Activated CD4-positive, alpha-beta memory T cell treated with anti-CD3 and anti-CD28 coated beads, Interleukin-2, amount 10 ng/mL, durations not matched to agents 7 days and 5 days (primary cell): Measurements from ENCODE around the gene UST. TPM values are rescaled to one million over a fixed set of nuclear protein-coding genes. Genes with fewer than 3 reads are reported as not detected.
"Not testable (repeated sequence)": the region's sequence is repeated elsewhere in the genome, so short reads cannot be mapped to it uniquely, and the experiment has no call there.

ENCODE experiments used
- CTCF ChIA-PET: fragments of 350-600 bp; sonication (Branson Sonifier 250); formaldehyde crosslinking; loops from one replicate; lab custom pipeline; 2021; ENCODE audit warnings: antibody characterized with exemption, inconsistent platforms; lab: Charles Lee
- POLR2A ChIA-PET: fragments of 350-600 bp; sonication (Branson Sonifier 250); formaldehyde crosslinking; loops from one replicate; lab custom pipeline; 2021; ENCODE audit warnings: antibody characterized with exemption; lab: Charles Lee
- DNase-seq: peaks from one replicate; pipeline ENCODE4 v3.0.0-alpha.2; 2020
- H3K27ac Mint-ChIP-seq: one replicate; pipeline ENCODE4 v1.8.0; 2021; ENCODE audit warnings: mild to moderate bottlenecking, mixed read lengths
- H3K27me3 Mint-ChIP-seq: one replicate; pipeline ENCODE4 v1.8.0; 2021; ENCODE audit warnings: mixed read lengths
- H3K36me3 Mint-ChIP-seq: one replicate; pipeline ENCODE4 v1.8.0; 2021; ENCODE audit warnings: low read depth, mixed read lengths
- H3K4me1 Mint-ChIP-seq: one replicate; pipeline ENCODE4 v1.8.0; 2021; ENCODE audit warnings: mixed read lengths
- H3K4me3 Mint-ChIP-seq: one replicate; pipeline ENCODE4 v1.8.0; 2021; ENCODE audit warnings: mild to moderate bottlenecking, mixed read lengths
- H3K9me3 Mint-ChIP-seq: one replicate; pipeline ENCODE4 v1.8.0; 2021; ENCODE audit warnings: mixed read lengths
- total RNA-seq, 2 experiments: library from RNA; stranded (reverse); gene quantifications; one replicate each; pipeline ENCODE4 v1.2.3, GENCODE V29; 2021

The UST gene
- total RNA-seq, 2 experiments from 2014 or later: 0.80 to 0.93 TPM

DNA sequence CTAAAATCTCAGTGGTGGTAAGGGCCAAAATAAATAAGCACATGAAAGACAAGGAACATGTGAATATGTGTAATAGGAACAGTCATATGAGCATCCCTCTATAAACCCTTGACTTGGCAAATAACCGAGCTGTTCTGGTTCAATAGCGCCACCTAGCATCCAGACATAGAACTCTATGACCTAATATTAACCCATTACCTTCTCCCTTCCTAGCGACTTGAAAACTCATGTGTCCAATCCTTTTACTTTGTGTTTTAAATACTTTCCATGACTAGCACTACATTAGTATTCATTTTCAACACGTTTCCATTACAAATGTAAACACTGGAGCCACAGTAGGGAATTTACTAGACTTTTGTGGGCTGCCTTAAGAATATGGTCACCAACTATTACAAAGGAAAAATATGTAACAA, 279.7 kb downstream of the UST start:
- H3K4me1 Mint-ChIP-seq: peaks cover 30% of the 10 kb centered on the region
- H3K9me3 Mint-ChIP-seq: peaks cover 6% of the 10 kb centered on the region
- no peaks in the 10 kb centered on the region for H3K27me3 Mint-ChIP-seq
- POLR2A ChIA-PET: interaction anchor here (0.7 to 1.2 kb wide), 3 partner anchors 9 to 410 kb away, joined by 3 to 4 read pairs (median 3); no protein-coding TSS in a partner anchor
- CTCF ChIA-PET: interaction anchor here (0.6 to 11.4 kb wide), 9 partner anchors 8 to 490 kb away, joined by 3 to 228 read pairs (median 6); no protein-coding TSS in a partner anchor
- no peak overlapping the region for H3K27ac Mint-ChIP-seq
- H3K36me3 Mint-ChIP-seq: peaks cover 14% of the 10 kb centered on the region
- H3K4me3 Mint-ChIP-seq: no peak overlapping the region
- peak; percentile 33 for DNase-seq

DNA sequence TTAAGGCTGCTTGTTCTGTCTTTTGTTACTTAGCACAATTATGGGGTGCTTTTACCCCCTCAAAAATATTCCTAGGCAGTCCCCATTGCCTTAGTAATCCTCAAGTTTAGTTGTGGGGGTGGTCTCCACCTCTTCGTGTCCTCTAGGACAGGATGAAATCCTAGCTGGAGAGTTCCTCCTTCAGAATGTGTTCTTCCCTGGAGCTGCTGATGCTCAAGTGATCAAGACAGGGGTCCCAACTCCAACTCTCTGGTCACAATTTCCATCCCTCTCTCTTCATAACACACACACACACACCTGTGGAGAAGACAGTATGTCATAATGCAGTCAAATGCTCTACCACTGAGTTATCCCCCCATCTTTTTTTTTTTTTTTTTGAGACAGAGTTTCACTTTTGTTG, 280.7 kb downstream of the UST start:
- POLR2A ChIA-PET: interaction anchor here (1.0 kb wide), 1 partner anchor 409 kb away, joined by 3 read pairs; no protein-coding TSS in a partner anchor
- no peak overlapping the region for H3K27ac Mint-ChIP-seq
- peaks cover 6% of the 10 kb centered on the region for H3K9me3 Mint-ChIP-seq
- no peak overlapping the region for H3K4me3 Mint-ChIP-seq
- CTCF ChIA-PET: interaction anchor here (0.6 to 11.4 kb wide), 12 partner anchors 22 to 489 kb away, joined by 3 to 228 read pairs (median 5); no protein-coding TSS in a partner anchor
- H3K27me3 Mint-ChIP-seq: no peaks in the 10 kb centered on the region
- DNase-seq: no peak
- peaks cover 23% of the 10 kb centered on the region for H3K36me3 Mint-ChIP-seq
- H3K4me1 Mint-ChIP-seq: peaks cover 39% of the 10 kb centered on the region

DNA sequence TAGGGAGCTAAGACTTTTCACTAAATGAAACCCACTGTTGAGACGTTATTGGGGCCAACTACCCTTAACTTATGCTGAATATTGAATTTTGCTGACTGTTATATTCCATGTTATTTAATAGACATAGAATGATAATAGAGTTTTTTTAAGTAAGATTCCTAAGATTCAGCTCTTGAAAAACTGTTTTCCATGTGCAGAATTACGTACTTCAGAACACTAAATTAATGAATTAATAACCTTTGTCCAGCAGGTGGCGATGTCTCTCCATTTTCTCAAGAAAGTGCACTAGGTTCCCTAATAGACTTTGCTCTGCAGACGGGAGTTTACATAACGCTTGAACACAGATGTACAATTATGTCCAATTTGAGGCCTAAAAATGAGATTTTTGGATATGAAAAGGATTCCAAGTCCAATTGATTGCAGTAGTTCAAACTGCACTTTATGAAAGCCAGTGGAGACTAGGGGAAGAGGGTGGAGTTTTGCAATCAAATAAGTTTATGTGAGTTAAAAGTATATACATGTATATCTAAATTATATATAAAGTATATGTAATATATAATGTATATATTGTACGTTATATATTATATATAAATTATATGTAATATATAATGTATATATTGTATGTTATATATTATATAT, 282.1 kb downstream of the UST start:
- Mint-ChIP-seq H3K27me3 (no peaks in the 10 kb centered on the region), H3K36me3 (peaks cover 23% of the 10 kb centered on the region), H3K27ac (peak overlapping the region; percentile 71), H3K4me3 (no peak overlapping the region), H3K9me3 (peaks cover 6% of the 10 kb centered on the region), H3K4me1 (peaks cover 53% of the 10 kb centered on the region)
- POLR2A ChIA-PET: interaction anchor here (0.8 to 7.1 kb wide), 8 partner anchors 30 to 405 kb away, joined by 3 to 131 read pairs (median 4); partner anchors contain the start of gene TAB2
- DNase-seq: peak; percentile 71
- CTCF ChIA-PET: interaction anchor here (0.6 to 11.4 kb wide), 25 partner anchors 17 to 488 kb away, joined by 3 to 228 read pairs (median 4); no protein-coding TSS in a partner anchor

DNA sequence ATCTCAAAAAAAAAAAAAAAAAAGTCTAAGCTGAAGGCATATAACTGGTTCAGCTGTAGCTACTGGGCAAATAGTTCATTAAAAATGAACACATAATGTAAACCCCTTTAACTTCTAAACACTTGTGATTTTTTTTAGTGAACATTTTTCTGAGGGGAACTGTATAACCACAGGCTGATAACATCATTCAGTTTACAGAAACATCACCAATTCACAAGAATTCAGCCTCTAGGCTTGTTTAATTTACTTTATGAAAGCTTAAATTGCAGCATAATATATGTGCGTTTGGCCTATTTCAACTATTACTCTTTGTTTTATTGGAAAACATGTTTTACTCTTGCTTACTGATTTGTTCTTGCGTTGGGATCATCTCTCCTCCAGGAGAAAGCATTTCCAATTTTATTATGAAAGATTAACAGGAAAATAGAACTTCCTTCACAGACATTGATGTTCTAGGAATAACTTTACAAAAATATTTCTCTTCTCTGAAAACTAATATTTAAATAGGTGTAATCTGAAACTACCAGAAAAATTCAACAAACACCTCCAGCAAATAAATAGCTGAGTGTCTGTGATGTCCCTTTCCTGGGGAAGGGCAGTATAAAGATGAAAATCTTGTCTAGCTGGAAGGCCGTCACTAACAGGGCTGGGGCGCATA, 284.5 kb downstream of the UST start:
- Mint-ChIP-seq H3K36me3 (peaks cover 19% of the 10 kb centered on the region), H3K4me3 (peak overlapping the region; percentile 77), H3K9me3 (peaks cover 3% of the 10 kb centered on the region), H3K27ac (peak overlapping the region; percentile 90), H3K27me3 (no peaks in the 10 kb centered on the region), H3K4me1 (peaks cover 72% of the 10 kb centered on the region)
- no peak for DNase-seq
- ChIA-PET POLR2A (interaction anchor here (0.9 to 7.1 kb wide), 39 partner anchors 14 to 686 kb away, joined by 3 to 131 read pairs (median 10); partner anchors contain the start of genes LATS1, PPIL4, TAB2 and ZC3H12D), CTCF (interaction anchor here (0.6 to 11.4 kb wide), 29 partner anchors 13 to 516 kb away, joined by 3 to 228 read pairs (median 5); partner anchors contain the start of genes PPIL4, TAB2 and ZC3H12D)

DNA sequence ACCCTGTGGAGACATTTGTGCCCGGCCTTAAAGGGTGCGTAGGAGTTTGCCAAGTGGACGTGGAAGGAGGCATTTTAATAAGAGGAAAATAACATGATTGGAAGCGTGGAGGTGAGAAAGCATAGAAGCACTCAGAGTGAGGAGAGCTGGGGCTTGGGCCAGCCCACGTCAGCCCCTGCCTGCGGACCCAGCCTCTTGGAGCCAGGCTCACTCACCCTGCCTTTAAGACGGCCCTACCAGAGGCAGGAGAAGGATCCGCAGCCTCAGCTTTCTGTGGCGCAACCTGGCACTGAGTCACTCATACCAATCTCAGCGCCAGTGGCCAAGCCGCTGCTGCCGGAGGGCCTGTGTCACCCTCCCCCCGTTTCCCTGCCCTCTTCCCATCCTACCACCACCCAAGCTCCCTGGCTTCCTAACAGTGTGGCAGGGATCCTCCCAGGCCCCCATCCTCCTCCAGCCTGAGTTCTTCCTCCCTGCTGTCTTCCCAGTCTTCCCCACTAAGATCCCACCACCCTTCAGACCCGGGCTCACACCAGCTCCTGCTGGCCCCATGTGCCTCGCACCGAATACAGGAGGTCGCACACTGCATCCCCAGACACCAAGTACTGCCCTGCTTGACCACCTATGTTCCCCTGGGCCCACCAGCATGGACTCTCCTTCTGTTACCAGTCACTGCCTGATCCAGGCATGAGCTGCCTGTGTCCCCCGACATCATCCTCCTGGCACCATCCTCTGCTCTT, 285.2 kb downstream of the UST start:
- no peaks in the 10 kb centered on the region for H3K27me3 Mint-ChIP-seq
- H3K4me1 Mint-ChIP-seq: peaks cover 79% of the 10 kb centered on the region
- peak; percentile 77 for DNase-seq
- peaks cover 17% of the 10 kb centered on the region for H3K36me3 Mint-ChIP-seq
- H3K9me3 Mint-ChIP-seq: no peaks in the 10 kb centered on the region
- H3K4me3 Mint-ChIP-seq: peak overlapping the region; percentile 77
- peak overlapping the region; percentile 90 for H3K27ac Mint-ChIP-seq
- ChIA-PET CTCF (interaction anchor here (0.7 to 11.4 kb wide), 26 partner anchors 12 to 514 kb away, joined by 3 to 228 read pairs (median 5); partner anchors contain the start of genes PPIL4 and TAB2), POLR2A (interaction anchor here (0.9 to 7.1 kb wide), 44 partner anchors 13 to 686 kb away, joined by 3 to 131 read pairs (median 9); partner anchors contain the start of genes LATS1, PPIL4, TAB2 and ZC3H12D)

DNA sequence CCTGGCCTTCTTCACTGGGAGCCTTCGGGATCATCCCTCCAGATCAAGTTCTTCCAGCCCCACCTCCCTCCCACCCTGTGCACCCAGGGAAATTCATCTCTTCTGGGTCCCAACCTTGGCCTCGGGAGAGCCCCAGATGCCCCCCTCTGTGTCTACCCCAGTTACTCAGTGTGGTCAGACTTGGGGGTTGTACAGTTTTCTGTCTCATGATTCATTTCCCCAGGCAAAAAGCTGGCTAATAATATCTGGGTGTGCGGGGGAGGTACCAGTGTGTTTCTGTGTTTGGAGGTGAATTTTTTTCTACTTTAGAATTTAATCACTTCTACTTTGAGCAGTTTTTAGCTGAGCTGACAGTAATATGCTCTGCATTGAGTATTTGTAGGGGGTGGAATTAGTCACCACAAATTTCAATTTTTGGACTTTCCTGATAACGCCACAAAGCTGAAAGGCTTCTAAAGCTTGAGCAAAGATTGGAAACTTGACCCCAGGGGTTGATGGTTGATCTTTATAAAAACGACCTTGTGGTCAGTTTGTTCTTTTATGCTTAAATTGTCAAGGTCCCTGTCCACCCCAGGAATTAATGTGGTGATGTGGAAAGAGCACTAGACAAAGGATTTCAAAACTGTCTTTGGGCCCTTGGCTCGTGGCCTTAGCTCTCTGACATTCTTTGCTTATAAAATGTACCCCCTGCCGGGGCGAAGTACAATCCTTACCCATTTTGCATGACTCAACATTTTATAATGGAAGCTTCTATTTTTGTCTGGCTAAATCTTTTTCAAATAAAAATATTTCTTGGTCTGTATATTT, 286.0 kb downstream of the UST start:
- peak overlapping the region; percentile 77 for H3K4me3 Mint-ChIP-seq

DNA sequence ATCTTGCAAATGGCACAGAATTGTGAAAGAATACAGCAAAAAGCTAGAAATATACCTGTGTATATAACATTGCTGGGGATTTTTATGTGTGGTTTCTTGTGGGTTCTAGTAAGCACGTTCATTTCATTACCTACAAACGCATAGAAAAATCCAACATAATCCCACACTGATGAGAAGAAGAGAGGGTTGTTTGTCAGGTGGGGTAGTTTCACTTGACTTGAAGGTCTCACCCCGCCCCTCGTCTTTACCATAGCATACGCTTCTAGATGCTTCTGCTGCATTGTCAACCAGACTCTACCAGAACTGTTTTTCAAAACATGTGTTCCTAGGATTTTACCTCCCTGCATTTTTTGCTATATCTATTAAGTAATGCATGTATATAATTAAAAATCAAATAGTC, 286.6 kb downstream of the UST start:
- ChIA-PET CTCF (interaction anchor here (0.8 to 11.4 kb wide), 11 partner anchors 12 to 482 kb away, joined by 3 to 228 read pairs (median 8); no protein-coding TSS in a partner anchor), POLR2A (interaction anchor here (0.9 to 7.1 kb wide), 29 partner anchors 12 to 684 kb away, joined by 3 to 131 read pairs (median 11); partner anchors contain the start of genes LATS1 and TAB2)
- Mint-ChIP-seq H3K9me3 (no peaks in the 10 kb centered on the region), H3K27me3 (no peaks in the 10 kb centered on the region), H3K27ac (peak overlapping the region; percentile 90), H3K4me3 (peak overlapping the region; percentile 77), H3K36me3 (peaks cover 11% of the 10 kb centered on the region), H3K4me1 (peaks cover 83% of the 10 kb centered on the region)
- no peak for DNase-seq

More for the DNA sequence above, 286.0 kb downstream of the UST start:
- Mint-ChIP-seq H3K9me3 (no peaks in the 10 kb centered on the region), H3K27me3 (no peaks in the 10 kb centered on the region), H3K27ac (peak overlapping the region; percentile 90), H3K4me1 (peaks cover 80% of the 10 kb centered on the region), H3K36me3 (peaks cover 11% of the 10 kb centered on the region)
- CTCF ChIA-PET: interaction anchor here (0.7 to 11.4 kb wide), 17 partner anchors 11 to 484 kb away, joined by 3 to 228 read pairs (median 8); no protein-coding TSS in a partner anchor
- DNase-seq: peak; percentile 69
- POLR2A ChIA-PET: interaction anchor here (0.9 to 7.1 kb wide), 45 partner anchors 12 to 685 kb away, joined by 3 to 131 read pairs (median 9); partner anchors contain the start of genes LATS1, PPIL4, TAB2 and ZC3H12D

DNA sequence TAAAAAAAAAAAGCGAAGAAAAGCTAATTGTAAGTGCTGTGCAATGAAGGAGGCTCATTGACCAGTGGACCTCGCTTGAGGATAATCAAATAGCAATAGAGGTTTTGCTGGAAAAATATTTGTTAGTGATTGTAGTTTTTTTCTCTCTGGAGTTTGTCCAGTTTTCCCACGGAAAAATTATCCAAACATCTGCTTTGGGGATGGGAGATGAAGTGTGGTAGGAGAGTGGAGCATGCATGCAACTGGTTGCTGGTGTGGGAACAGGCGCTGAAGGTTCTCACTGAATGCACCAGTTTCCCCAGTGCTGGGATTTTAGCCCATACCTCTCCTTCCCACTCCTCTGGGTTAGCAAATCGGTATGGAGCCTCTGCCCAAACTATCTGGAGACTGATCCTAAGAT, 288.9 kb downstream of the UST start:
- no peaks in the 10 kb centered on the region for H3K27me3 Mint-ChIP-seq
- no peak overlapping the region for H3K27ac Mint-ChIP-seq
- POLR2A ChIA-PET: interaction anchor here (0.6 to 1.8 kb wide), 5 partner anchors 9 to 448 kb away, joined by 3 to 11 read pairs (median 4); no protein-coding TSS in a partner anchor
- peaks cover 11% of the 10 kb centered on the region for H3K36me3 Mint-ChIP-seq
- H3K4me3 Mint-ChIP-seq: no peak overlapping the region
- H3K9me3 Mint-ChIP-seq: no peaks in the 10 kb centered on the region
- no peak for DNase-seq
- H3K4me1 Mint-ChIP-seq: peaks cover 78% of the 10 kb centered on the region
- CTCF ChIA-PET: interaction anchor here (1.0 to 3.4 kb wide), 3 partner anchors 10 to 458 kb away, joined by 3 to 24 read pairs (median 4); no protein-coding TSS in a partner anchor

DNA sequence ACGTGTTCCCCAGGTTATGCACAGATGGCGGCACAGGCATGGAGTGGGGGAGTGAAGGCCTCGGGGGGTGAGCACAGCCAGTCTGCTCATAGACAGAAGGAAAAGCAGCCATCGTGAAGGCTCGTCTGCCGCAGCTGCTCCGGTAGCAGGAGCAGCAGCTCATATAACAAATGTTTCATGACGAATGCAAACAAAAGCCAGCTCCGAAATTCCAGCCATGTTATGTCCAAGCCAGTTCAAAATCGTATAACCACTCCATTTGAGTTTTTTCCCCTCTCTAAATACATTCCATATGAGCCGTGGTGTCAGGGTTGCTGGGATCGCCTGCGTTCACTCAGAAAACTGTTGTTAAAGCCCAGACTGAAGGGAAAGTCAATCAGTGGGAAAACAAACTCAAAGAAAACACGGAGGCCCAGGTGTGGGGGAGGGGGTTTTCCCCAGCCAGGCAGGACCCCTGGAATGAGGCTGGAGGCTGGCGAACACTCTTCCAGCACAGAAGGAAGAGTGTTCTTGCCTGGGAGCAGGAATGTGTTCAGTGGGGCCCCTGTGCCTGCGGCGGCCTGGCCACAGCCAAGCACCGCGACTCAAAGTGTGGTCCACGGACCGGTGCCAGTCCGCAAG, 290.3 kb downstream of the UST start:
- ChIA-PET POLR2A (interaction anchor here (0.9 to 1.8 kb wide), 2 partner anchors 9 to 15 kb away, joined by 3 to 11 read pairs; no protein-coding TSS in a partner anchor), CTCF (interaction anchor here (3.4 kb wide), 1 partner anchor 9 kb away, joined by 24 read pairs; no protein-coding TSS in a partner anchor)
- no peak for DNase-seq
- Mint-ChIP-seq H3K27ac (no peak overlapping the region), H3K9me3 (no peaks in the 10 kb centered on the region), H3K27me3 (no peaks in the 10 kb centered on the region), H3K4me1 (peaks cover 67% of the 10 kb centered on the region), H3K4me3 (no peak overlapping the region), H3K36me3 (peaks cover 5% of the 10 kb centered on the region)

DNA sequence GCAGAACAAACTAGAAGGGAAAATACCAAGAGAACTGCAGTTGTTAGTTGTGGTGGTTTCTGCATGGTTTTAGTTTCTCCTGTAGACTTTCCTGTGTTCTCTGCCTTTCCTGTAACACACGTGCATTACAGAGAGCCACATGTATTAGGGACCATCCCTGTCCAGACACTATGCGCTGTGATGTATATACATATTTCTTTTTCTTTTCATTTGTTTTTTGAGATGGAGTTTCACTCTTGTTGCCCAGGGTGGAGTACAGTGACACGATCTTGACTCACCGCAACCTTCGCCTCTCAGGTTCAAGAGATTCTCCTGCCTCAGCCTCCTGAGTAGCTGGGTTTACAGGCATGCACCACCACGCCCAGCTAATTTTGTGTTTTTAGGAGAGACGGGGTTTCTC, 292.2 kb downstream of the UST start:
- not testable (repeated sequence) for H3K4me3 Mint-ChIP-seq, H3K27me3 Mint-ChIP-seq, H3K9me3 Mint-ChIP-seq, H3K36me3 Mint-ChIP-seq, DNase-seq
- ChIA-PET POLR2A (interaction anchor here (0.9 to 1.2 kb wide), 3 partner anchors 22 to 38 kb away, joined by 3 to 4 read pairs (median 3); no protein-coding TSS in a partner anchor), CTCF (interaction anchor here (0.7 to 1.7 kb wide), 2 partner anchors 9 to 43 kb away, joined by 3 to 4 read pairs; no protein-coding TSS in a partner anchor)
- Mint-ChIP-seq H3K27ac (peak overlapping the region; percentile 37), H3K4me1 (peaks cover 49% of the 10 kb centered on the region)
